HG02884 (cell line): ENCODE measurements around the gene NECAB2.

Experiments
- ATAC-seq: cut with Tn5 transposase; IDR thresholded peaks from one replicate; pipeline ENCODE4 v1.9.1; 2021; ENCODE audit warnings: mild to moderate bottlenecking, moderate library complexity; ENCODE audit not compliant: unreplicated experiment

The NECAB2 gene

DNA sequence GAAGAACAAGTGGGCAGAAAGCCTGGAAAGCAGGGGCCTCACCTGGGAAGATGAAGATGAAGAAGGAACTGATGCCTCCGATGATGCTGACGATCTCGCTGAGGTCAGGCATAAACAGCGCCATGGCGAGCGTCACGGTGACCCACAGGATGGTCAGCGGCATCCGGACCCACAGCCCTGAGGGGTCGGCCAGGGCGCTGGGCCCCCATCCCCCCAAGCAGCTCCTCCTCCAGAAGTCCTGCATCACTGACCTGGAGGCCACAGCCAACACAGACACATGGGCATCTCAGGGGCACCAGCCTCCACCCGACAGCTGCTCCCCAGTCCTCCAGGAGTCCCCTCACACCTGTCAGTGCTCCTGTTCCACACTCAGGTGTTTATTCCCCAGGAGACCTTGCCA is 48.4 kb downstream of the NECAB2 start:
- ATAC-seq = no peak

DNA sequence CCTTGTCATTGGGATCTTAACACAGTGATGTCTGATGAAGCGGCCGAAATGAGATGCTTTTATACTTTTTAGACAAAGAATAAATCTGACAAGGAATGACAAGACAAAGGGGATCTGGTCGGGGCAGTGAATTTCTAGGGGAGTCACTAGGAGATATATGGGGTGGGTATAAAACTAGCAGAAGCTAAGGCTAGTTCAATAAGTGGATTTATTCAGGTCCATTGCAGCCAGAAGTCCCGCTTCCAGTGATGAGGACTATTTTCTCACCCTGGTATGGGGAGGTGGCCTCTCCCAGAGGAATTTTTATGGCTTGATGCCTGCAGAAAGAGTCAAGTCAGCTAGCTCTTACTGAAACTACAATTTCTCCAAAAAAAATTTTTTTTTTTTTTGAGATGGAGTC is 50.7 kb downstream of the NECAB2 start:
- ATAC-seq = no peak

DNA sequence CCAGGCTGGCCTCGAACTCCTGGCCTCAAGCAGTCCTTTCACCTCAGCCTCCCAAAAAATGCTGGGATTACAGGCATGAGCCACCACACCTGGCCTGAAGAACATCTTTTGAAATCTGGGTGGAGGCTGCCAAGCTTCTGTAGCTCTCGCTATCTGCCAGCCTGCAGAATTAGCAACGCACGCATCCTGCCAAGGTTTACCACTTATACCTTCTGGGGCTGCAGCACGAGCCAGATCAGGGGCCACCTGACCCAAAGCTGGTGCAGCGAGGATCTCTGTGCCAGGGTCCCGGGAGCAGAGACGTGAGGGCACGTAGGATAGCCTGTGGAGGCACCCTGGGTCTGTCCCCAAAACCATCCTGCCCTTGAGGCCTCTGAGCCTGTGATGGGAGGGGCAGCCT is 52.3 kb downstream of the NECAB2 start:
- no peak for ATAC-seq

DNA sequence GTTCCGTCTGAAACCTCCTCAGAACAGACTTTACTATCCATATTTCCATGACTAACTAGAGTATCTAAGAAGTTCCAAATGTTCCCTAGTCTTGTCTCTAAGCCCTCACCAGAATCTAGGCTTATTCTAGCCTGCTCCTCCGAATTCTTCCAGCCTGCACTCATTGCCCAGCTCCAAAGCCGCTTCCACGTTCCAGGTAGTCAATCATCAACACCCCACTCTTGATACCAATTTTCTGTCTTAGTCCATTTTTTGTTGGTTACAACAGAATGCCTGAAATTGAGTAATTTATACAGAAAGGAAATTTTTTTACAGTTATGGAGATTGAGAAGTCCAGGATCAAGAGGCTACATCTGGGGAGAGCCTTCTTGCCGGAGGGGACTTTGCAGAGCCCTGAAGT is 53.4 kb downstream of the NECAB2 start:
- ATAC-seq = no peak

DNA sequence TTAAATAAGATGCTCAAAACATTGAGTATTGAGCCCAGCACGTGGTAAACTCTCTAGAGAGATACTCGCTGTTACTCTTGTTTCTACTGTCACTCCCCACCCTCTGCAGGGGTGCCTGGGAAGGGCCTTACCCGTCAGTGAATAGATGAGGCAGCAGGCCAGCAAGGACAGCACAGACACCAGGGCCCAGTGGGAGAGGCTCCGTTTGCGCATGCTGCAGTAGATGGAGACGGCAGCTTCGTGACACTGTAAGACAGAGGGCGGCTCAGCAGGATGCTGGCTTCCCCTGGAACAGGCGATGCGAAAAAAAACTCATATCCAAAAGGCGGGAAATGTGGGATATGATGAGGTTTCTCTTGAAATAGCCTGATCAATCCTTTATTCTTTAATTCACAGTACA is 54.6 kb downstream of the NECAB2 start:
- ATAC-seq = no peak

DNA sequence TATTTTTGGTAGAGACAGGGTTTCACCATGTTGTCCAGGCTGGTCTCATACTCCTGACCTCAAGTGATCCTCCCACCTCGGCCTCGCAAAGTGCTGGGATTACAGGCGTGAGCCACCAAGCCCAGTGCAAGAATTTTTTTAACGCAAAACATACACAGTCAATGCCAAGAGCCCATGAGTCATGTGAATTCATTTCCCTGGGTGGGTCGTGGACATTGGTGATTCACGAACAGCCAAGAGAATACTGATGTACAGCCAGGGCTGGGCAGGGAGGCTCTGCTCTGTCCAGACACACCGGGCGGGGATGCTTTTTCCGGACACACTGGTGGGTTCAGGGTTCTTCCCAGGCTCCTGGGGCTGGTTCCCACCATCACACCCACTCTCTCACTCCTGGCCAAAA is 56.8 kb downstream of the NECAB2 start:
- ATAC-seq = no peak

DNA sequence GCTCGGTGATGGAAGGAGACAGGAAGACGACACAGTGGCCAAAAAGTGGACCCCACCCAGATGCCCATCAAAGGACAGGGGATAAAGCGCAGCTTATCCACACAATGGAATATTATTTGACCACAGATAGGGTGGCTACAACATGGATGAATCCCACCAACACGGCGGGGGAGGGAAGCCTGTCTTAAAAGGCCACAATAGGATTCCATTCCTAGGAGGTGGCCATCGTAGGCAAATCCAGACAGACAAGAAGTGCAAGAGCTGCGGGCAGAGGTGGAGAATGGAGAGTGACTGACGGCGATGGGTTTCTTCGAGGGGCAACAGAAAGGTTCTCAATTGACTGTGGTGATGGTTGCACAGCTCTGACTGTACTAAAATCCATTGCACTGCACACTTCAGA is 58.6 kb downstream of the NECAB2 start:
- ATAC-seq = no peak

DNA sequence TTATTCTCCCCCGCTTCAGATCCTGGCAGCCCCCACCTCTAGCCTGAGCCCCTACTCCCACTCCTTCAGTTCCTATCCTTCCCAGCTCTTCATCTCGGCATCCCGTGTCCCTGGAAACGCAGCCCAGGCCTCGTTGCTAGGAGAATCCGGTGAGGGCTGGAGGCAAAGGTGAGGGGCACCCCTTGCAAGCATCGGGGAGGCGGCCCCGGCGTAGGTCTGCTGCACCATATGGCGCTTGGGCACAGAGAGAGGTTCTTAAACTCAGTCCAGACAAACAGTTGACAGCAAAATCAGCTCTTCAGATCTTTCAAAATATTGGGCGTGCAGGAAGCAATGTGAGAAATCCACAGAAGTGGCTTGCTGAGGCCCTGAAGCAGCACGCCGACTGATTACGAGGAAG is 59.6 kb downstream of the NECAB2 start:
- ATAC-seq = no peak

DNA sequence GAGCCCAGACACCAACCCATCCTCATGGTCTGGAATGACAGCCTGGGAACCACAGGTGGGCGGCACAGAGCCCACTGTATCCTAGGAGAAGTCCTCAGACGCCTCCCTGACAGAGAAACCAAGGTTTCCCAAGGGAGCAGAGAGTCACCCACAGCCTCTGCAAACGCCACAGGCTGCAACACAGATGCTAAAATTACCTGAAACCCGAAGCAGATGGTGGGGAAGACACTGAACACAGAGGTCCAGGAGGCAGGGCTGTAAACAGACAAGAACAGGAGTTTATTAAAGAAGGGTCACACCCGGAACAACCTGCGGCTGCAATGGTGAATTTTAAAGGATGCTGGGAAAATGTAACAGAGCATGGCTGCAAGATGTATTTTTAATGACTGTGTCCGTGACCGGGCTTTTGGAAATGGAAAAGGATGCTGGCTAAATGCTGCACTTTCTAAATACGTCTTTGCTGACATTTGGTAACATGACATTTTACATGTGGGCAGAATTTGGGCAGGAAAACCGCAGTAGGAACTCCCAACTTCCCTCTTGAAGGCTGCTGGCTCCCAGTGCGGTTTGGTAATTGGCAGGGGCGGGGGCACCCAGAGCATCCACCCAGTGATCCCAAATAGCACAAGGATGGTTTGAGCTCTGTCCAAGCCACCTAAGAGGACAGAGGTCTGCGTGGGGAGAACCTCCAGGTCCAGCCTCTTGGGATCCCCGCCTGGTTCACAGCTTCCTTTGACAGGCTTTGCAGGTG is 61.4 kb downstream of the NECAB2 start:
- ATAC-seq = no peak

DNA sequence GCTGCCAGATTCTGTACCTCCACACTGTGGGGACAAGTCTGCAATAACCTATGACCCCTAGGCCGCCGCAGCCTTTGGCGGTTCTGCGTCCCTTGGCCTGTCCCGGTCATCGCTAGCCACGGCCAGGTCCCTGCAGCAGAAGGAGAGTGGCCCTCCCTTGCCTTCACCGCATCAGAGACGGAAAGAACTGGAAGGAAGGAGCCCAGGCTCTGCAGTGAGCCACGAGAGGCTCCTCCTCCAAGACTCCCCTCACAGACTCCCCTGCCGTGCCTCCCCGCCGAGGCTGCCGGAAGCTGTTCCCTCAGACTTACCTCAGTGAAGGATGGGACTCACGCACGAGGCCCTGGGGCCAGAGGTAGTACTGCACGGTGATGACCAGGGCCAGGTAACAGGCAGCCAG is 63.5 kb downstream of the NECAB2 start:
- ATAC-seq = no peak

DNA sequence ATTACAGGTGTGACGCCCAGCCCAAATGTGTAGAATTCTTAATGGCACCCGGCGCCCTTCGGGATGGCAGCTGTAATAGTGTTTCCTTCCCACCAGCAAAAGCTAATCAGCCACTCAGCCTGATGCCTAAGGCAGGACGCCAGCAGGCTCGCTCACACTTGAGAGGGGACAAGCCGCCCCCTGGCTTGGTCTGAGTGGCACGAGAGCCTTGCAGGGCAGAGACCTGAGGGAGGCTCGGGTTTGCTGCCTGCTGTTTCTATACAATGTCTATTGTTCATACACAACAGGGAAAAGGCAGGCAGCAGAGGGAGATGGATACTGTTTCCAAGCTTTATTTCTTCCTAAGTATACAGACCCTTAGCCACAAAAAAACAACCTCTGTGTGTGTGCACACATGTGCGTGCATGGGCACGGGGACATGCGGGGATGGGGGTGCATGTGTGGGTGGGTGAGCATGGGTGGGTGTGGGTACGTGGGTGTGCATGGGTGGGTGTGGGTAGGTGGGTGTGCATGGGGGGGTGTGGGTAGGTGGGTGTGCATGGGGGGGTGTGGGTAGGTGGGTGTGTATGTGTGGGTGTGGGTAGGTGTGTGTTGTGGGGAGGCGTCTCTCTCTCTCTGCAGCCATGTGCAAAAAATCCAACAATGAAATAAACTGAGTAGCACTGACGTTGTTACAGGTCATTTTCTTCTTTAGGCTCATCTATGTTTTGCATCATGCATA is 64.6 kb downstream of the NECAB2 start:
- ATAC-seq = no peak

DNA sequence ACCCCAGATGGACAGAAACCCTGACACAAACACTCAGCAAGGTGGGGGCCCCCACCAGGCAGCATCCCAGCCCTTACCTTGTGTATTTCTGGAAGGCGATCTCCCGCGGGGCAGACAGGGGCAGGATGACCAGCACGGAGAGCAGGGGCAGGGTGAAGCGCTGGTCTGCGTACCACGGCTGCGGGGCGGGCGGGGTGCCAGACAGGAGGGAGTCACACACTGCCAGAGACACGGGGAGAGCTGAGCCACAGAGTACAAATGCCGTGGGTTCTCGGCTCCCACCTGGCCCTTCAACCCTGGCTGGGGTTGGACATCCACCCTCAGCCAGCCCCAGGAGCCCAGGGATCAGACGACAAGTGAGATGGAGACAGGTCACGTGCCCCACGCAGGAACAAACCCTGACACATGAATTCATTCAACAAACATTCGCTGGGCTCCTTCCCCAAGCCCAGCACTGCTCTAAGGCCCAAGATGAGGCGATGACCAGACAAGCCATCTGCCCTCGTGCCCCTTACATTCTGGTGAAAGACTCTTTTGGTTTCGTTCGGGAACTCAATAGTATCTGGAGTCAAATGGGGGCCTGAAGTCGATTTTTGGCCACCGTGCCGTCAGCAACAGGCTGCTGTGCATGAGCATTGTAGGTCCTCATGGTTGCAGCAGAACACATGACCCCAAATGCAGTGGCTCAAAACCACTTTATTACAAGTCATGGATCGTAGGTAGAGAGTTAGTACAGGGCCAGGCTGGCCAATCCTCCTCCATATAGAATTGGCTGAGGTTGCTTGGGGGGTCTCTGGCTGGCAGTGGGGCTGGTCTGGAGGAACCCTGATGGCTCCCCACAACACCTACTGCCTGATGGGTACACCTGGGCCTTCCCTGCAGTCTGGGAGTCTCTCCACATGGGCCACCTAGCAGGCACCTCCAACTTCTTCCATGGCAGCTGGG is 65.5 kb downstream of the NECAB2 start:
- no peak for ATAC-seq

DNA sequence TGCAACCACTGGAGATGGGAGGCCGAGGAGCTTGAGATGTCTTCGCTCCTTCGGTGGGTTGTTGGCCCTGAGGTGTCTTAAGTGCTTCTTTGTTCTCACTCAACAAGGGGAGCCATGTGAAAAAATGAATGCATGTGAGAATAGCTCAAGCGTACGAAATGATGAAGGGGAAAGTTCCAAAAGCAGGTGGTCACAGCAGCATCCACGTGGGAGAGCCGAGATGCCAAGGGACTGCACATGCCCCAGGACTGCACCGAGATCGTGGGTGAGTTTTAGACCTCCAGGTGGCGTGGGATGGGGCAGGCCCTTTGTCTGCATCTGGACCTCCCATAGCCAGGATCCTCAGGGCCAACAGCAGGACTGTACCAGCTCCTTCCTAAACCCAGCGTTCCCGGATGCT is 66.5 kb downstream of the NECAB2 start:
- ATAC-seq = no peak

DNA sequence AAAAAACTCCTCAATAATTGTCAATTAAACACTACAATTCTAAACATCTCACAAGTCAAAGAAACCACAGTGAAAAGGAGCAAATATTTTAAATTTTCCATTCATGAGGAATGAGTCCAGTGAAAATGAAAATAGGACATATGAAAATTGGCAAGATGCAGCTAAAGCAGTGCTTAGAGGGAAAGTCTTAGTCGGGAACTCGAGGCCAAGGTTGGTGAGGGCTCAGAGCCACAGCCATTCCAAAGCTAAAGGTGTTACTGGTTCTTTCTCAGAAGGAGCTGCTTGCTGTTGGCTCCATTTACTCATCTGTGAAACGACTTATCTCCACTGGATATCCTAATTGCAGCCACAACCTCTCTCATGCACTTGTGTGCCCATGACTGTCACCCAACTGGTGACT is 68.1 kb downstream of the NECAB2 start:
- no peak for ATAC-seq

DNA sequence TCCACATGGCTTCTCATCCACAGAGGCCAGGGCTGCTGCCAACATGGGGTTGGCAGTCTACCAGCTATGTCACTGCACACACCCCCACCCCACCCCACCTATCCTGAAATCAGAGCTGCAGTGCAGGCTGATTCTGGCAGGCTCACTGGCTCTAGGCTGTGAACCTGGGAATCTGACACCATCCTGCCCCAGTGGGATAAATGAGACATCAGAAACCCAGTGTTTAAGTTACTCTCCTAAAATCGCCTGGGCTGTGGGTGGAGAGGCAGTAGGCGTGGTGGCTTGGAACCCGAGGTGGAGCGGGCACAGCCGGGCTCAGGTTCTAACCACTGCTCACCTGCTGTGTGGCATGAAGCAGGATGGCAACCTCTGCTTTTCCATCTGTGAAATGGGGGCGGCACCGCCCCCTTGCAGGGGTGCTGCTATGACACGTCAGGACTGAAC is 69.0 kb downstream of the NECAB2 start:
- no peak for ATAC-seq

DNA sequence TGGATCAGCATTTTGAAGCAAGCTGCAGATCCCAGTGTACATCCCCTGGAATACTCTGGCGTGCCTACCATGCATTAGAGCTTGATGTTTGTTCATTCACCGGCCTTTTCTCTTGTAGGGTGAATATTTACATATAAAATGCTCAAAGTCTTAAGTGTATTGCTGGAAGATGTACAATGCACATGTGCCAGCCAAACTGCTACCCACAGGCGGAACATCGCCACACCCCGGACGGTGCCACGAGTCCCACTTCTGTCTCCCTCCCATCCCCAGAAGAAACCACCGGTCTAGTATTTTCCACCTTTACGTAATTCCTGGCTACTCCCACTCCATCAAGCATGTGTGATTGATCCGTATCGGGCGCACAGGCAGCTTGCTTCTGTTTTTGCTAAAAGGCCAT is 70.4 kb downstream of the NECAB2 start:
- no peak for ATAC-seq

DNA sequence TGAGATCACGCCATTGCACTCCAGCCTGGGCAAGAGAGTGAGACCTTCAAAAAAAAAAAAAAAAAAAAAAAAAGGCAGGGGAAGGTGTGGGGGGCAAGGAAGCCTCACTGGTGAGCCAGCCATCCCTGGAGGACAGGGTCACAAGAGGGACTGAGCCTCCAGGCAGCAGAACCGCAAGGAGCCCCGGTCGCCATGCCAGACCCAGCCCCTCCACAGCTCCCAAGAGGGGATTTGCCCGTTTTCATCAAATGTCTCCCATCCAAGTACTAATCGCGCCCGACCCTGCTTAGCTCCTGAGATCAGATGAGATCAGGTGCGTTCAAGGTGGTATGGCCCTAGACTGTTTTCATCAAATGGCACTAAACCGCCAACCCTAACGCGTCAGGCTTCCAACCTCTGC is 71.7 kb downstream of the NECAB2 start:
- no peak for ATAC-seq

DNA sequence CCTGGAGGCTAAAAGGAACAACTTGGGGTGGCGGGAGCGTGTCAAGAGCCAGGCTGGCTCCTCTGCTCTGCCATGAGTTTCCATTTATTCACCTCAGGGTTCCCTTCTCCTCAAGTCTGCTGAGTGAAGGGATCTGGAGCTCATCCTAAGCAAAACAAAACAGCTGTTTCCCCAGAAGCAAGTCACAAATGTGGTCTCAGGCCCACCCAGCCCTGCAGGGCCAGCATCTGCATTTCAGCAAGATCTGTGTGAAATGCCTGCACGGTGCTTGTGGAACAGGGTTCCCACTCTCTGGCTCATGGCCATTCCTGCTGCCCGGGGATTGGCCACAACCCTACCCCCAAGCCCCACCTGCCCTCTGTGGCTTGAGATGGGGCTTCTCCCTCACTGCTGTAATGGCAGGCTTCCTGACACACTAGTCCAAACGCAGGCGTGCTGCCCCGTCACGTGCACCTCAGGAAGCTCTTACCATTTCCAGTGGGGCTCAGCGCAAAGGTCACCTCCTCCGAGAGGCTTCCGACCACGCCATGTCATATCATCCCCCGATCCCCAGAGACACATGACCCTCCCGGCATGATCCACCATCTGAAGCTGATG is 72.3 kb downstream of the NECAB2 start:
- no peak for ATAC-seq

DNA sequence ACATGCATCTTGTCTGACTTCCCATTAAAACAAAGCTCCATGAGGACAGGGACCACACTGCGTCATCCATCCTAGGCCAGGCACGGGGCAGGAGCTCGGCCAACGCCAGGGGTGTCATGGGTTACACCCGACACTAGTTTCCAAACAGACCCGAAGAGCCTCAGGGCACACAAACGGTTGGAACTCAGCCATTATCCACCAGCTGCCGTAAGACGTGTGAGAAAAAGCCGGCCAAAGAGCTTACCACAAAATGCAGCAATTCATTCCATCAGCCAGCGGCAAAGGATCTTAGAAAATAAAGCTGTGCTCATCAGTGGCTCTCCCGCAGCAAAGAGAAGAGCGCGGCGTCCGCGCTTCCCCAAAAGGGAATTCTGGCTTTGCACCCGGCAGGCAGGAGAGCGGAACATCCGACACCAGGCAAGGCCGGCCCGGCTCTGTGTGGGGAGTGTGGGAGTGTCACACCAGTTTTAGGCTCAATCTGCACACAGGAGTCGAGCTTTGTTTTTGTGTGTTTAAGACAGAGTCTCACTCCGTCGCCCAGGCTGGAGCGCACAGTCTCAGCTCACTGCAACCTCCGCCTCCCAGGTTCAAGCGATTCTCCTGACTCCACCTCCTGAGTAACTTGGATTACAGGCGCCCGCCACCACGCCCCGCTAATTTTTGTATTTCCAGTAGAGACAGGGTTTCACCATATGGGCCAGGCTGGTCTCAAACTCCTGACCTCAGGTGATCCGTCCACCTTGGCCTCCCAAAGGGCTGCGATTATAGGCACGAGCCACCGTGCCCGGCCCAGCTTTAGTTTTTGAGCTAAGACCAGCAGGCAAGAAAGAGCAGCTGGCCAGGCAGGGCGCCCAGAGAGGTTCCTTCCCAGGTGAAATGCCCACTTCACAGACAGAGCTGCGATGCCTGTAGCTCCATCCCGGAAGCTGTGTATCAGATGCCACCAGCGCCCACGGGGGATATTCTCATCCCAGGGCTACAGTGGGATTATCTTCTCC is 73.1 kb downstream of the NECAB2 start:
- no peak for ATAC-seq

DNA sequence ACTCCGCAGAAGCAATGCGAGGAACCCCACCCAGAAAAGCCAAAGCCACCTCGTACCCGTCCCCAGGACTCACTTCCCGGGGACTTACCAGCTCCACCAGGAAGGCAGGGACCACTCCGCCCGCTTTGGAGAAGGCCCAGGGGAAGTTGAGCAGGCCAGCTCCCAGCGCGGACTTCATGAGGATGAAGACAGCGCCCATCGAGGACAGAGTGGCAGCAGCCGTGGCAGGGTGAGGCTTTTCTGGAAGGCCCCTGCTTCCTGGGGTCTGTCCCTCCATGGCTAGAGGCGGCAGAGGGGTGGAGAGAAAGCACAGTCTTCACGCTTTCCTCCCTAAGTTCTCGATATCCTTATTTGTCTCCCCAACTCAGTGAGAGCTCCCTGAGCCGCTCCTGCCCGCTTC is 73.8 kb downstream of the NECAB2 start:
- no peak for ATAC-seq
